Peyer's patch (tissue), 4 donors: ENCODE data around the gene THG1L. TPM values are rescaled to one million over a fixed set of nuclear protein-coding genes. Genes with fewer than 3 reads are reported as not detected.

Source experiments
- DNase-seq, 3 donors: peaks; one replicate each; pipeline ENCODE4 v3.0.0-alpha.2; 2017 to 2019
- H3K27ac ChIP-seq, 4 donors: fragments of 200-600 bp; sonication (generic); one replicate each; pipeline ENCODE4 v1.5.1; 2016 to 2019
- H3K27me3 ChIP-seq, 2 donors: fragments of 200-600 bp; sonication (generic); one replicate each; pipeline ENCODE4 v1.5.1; 2019
- H3K36me3 ChIP-seq, 3 donors: fragments of 200-600 bp; sonication (generic); one replicate each; pipeline ENCODE4 v1.5.1; 2016 to 2019
- H3K4me1 ChIP-seq, 4 donors: fragments of 200-600 bp; sonication (generic); one replicate each; pipeline ENCODE4 v1.5.1; 2016 to 2019
- H3K4me3 ChIP-seq, 4 donors: fragments of 200-600 bp; sonication (generic); 1 replicate in 3 of 4; 2 replicates in 1 of 4; pipeline ENCODE4 v1.5.1; 2016 to 2019; ENCODE audit warnings: mild to moderate bottlenecking in 1 of 4
- H3K9me3 ChIP-seq, 4 donors: fragments of 200-600 bp; sonication (generic); one replicate each; pipeline ENCODE4 v1.5.1; 2016 to 2019; ENCODE audit warnings: mild to moderate bottlenecking in 1 of 4
- CTCF ChIP-seq, 6 experiments: fragments of 450-650 bp in 4 of 6; fragments of 200-600 bp in 2 of 6; sonication (generic) in 1 of 6; IDR thresholded peaks; one replicate each; pipeline ENCODE4 v1.5.1; 2017 to 2019; ENCODE audit warnings: antibody characterized with exemption in 6 of 6, mild to moderate bottlenecking in 3 of 6, moderate library complexity in 1 of 6
- POLR2A ChIP-seq, 2 donors: fragments of 450-650 bp; IDR thresholded peaks; one replicate each; pipeline ENCODE4 v1.5.1; 2017; ENCODE audit warnings: antibody characterized with exemption in 2 of 2, mild to moderate bottlenecking in 2 of 2, moderate library complexity in 2 of 2
- total RNA-seq, 4 donors: library from RNA; depleted of rRNA; stranded (reverse); fragments of >200 nt; gene quantifications; one replicate each; pipeline ENCODE4 v1.1.0, GENCODE V29; 2016

The THG1L gene
- total RNA-seq, 4 donors from 2014 or later = 4.0 to 29.7 (median 8.9) TPM

GRCh38 chr5:157758706-157759105, 27.5 kb downstream of the THG1L start:
- H3K27ac ChIP-seq = no peak overlapping the region
- no peak for DNase-seq
- no peaks in the 10 kb centered on the region for H3K4me1 ChIP-seq
- TF ChIP-seq CTCF (IDR thresholded peaks at IDR 0.05) (no peak), POLR2A (IDR thresholded peaks at IDR 0.05) (no peak)
- H3K36me3 ChIP-seq = peaks cover 0 to 10% (median 0%) of the 10 kb centered on the region in 3 donors
- no peaks in the 10 kb centered on the region for H3K9me3 ChIP-seq
- H3K27me3 ChIP-seq = no peaks in the 10 kb centered on the region
- no peak overlapping the region for H3K4me3 ChIP-seq

- Histone ChIP-seq H3K4me1 (no peaks in the 10 kb centered on the region), H3K4me3 (no peak overlapping the region), H3K9me3 (no peaks in the 10 kb centered on the region), H3K27me3 (no peaks in the 10 kb centered on the region), H3K36me3 (peaks cover 0 to 3% (median 0%) of the 10 kb centered on the region in 3 donors), H3K27ac (no peak overlapping the region)
- TF ChIP-seq CTCF (IDR thresholded peaks at IDR 0.05) = peak; percentile 48 to 79 (median 74)
- TF ChIP-seq POLR2A (IDR thresholded peaks at IDR 0.05) = no peak
- DNase-seq = no peak
Measured at GRCh38 chr5:157761690-157762621, 30.7 kb downstream of the THG1L start.

GRCh38 chr5:157764531-157764930, 33.3 kb downstream of the THG1L start:
- H3K36me3 ChIP-seq = peaks cover 0 to 3% (median 0%) of the 10 kb centered on the region in 3 donors
- H3K27me3 ChIP-seq = no peaks in the 10 kb centered on the region
- DNase-seq = no peak
- TF ChIP-seq CTCF (IDR thresholded peaks at IDR 0.05) (no peak), POLR2A (IDR thresholded peaks at IDR 0.05) (no peak)
- no peak overlapping the region for H3K27ac ChIP-seq
- no peaks in the 10 kb centered on the region for H3K9me3 ChIP-seq
- no peaks in the 10 kb centered on the region for H3K4me1 ChIP-seq
- no peak overlapping the region for H3K4me3 ChIP-seq

- Histone ChIP-seq H3K4me1 (no peaks in the 10 kb centered on the region), H3K9me3 (no peaks in the 10 kb centered on the region), H3K4me3 (no peak overlapping the region), H3K27me3 (no peaks in the 10 kb centered on the region), H3K27ac (no peak overlapping the region), H3K36me3 (no peaks in the 10 kb centered on the region)
- no peak for DNase-seq
- no peak for TF ChIP-seq CTCF (IDR thresholded peaks at IDR 0.05)
- no peak for TF ChIP-seq POLR2A (IDR thresholded peaks at IDR 0.05)
Measured at GRCh38 chr5:157766442-157766841, 35.2 kb downstream of the THG1L start.

GRCh38 chr5:157766902-157767301, 35.7 kb downstream of the THG1L start:
- Histone ChIP-seq H3K4me1 (no peaks in the 10 kb centered on the region), H3K27me3 (no peaks in the 10 kb centered on the region), H3K27ac (no peak overlapping the region), H3K9me3 (no peaks in the 10 kb centered on the region), H3K36me3 (no peaks in the 10 kb centered on the region), H3K4me3 (no peak overlapping the region)
- TF ChIP-seq POLR2A (IDR thresholded peaks at IDR 0.05) = no peak
- no peak for DNase-seq

- Histone ChIP-seq H3K27me3 (no peaks in the 10 kb centered on the region), H3K9me3 (no peaks in the 10 kb centered on the region), H3K36me3 (no peaks in the 10 kb centered on the region), H3K27ac (no peak overlapping the region), H3K4me3 (no peak overlapping the region), H3K4me1 (no peaks in the 10 kb centered on the region)
- no peak for DNase-seq
- TF ChIP-seq POLR2A (IDR thresholded peaks at IDR 0.05) (no peak), CTCF (IDR thresholded peaks at IDR 0.05) (no peak)
Measured at GRCh38 chr5:157767689-157768088, 36.5 kb downstream of the THG1L start.
